Measurements from ENCODE around the gene PFKFB3. TPM values are rescaled to one million over a fixed set of nuclear protein-coding genes. Genes with fewer than 3 reads are reported as not detected.

PFKFB3 gene
- total and polyA plus RNA-seq, 2 of the 13 experiments (the other 11 are each of a cell fraction or from before 2014, with no cell fraction given), result 1.2 to 13.3 TPM

GRCh38 chr10:6269432-6269831 lies 66.7 kb downstream of the PFKFB3 start (continued):
- no peak for TF ChIP-seq ZBTB40 (IDR thresholded peaks at IDR 0.05)
- TF ChIP-seq ZBTB40 (CRISPR knock-in tag; IDR thresholded peaks at IDR 0.05), result no peak
- no peak for TF ChIP-seq ZNF792 (CRISPR knock-in tag; IDR thresholded peaks at IDR 0.05)
- TF ChIP-seq ZNF83 (CRISPR knock-in tag; IDR thresholded peaks at IDR 0.05; ENCODE audit: borderline replicate concordance), result no peak
- TF ChIP-seq SYNCRIP (IDR thresholded peaks at IDR 0.05; ENCODE audit: insufficient read depth, low read depth, low read length), result no peak
- no peak for TF ChIP-seq ZNF589 (CRISPR knock-in tag; conservative IDR thresholded peaks at IDR 0.05)
